ENCODE measurements around the gene IL2RA.

DNA sequence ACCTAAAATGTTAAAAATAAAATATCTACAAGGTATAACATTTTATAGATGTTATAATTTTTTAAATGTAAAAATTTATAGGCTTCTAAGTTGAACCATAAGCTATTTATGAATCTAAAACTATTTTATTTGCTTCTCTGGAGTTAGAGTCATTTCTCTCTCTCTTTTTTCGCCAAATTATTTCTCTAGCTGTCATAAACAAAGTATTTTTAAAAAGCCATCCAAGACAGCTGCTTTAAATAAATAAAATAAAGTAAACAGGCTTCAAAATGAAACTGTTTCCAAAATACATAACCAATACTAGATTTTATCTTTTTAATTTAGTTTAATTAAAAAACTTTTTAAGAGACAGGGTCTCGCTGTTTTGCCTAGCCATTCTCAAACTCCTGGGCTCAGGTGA is 72.4 kb downstream of the IL2RA start:
- TF ChIP-seq POLR2A (IDR thresholded peaks at IDR 0.05) (no peak), POLR2AphosphoS5 (IDR thresholded peaks at IDR 0.05) (no peak)

All from breast epithelium (tissue), 3 donors.